ENCODE data around the gene ZRANB1.

Gene ZRANB1

GRCh38 chr10:125014836-125015355, 73.0 kb downstream of the ZRANB1 start:
- TF ChIP-seq, protein P1, sequence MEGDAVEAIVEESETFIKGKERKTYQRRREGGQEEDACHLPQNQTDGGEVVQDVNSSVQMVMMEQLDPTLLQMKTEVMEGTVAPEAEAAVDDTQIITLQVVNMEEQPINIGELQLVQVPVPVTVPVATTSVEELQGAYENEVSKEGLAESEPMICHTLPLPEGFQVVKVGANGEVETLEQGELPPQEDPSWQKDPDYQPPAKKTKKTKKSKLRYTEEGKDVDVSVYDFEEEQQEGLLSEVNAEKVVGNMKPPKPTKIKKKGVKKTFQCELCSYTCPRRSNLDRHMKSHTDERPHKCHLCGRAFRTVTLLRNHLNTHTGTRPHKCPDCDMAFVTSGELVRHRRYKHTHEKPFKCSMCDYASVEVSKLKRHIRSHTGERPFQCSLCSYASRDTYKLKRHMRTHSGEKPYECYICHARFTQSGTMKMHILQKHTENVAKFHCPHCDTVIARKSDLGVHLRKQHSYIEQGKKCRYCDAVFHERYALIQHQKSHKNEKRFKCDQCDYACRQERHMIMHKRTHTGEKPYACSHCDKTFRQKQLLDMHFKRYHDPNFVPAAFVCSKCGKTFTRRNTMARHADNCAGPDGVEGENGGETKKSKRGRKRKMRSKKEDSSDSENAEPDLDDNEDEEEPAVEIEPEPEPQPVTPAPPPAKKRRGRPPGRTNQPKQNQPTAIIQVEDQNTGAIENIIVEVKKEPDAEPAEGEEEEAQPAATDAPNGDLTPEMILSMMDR (conservative IDR thresholded peaks at IDR 0.05; ENCODE audit: low read depth, low read length): no peak
- no peak overlapping the region for H3K4me3 ChIP-seq (ENCODE audit: low read depth, low read length)
- DNase-seq (ENCODE audit: low read depth): no peak

GRCh38 chr10:125015356-125015944, 73.5 kb downstream of the ZRANB1 start:
- DNase-seq (ENCODE audit: low read depth): no peak
- TF ChIP-seq, protein P1 (conservative IDR thresholded peaks at IDR 0.05; ENCODE audit: low read depth, low read length): no peak
- H3K4me3 ChIP-seq (ENCODE audit: low read depth, low read length): no peak overlapping the region

GRCh38 chr10:125016123-125016522, 74.2 kb downstream of the ZRANB1 start:
- TF ChIP-seq, protein P1 (conservative IDR thresholded peaks at IDR 0.05; ENCODE audit: low read depth, low read length): no peak
- DNase-seq (ENCODE audit: low read depth): no peak
- H3K4me3 ChIP-seq (ENCODE audit: low read depth, low read length): no peak overlapping the region

- no peak overlapping the region for H3K4me3 ChIP-seq (ENCODE audit: low read depth, low read length)
- TF ChIP-seq, protein P1 (conservative IDR thresholded peaks at IDR 0.05; ENCODE audit: low read depth, low read length): no peak
- no peak for DNase-seq (ENCODE audit: low read depth)
Observed at GRCh38 chr10:125016611-125017202, 74.8 kb downstream of the ZRANB1 start.

- TF ChIP-seq, protein P1 (conservative IDR thresholded peaks at IDR 0.05; ENCODE audit: low read depth, low read length): no peak
- no peak overlapping the region for H3K4me3 ChIP-seq (ENCODE audit: low read depth, low read length)
- no peak for DNase-seq (ENCODE audit: low read depth)
Observed at GRCh38 chr10:125017547-125018298, 75.8 kb downstream of the ZRANB1 start.

- no peak for DNase-seq (ENCODE audit: low read depth)
- TF ChIP-seq, protein P1 (conservative IDR thresholded peaks at IDR 0.05; ENCODE audit: low read depth, low read length): no peak
- H3K4me3 ChIP-seq (ENCODE audit: low read depth, low read length): no peak overlapping the region
Observed at GRCh38 chr10:125018576-125019143, 76.7 kb downstream of the ZRANB1 start.
